HG03432 (cell line): ENCODE measurements around the gene KATNB1.
"Not testable (repeated sequence)": the region's sequence is repeated elsewhere in the genome, so short reads cannot be mapped to it uniquely, and the experiment has no call there.

Experiments used
- ATAC-seq: cut with Tn5 transposase; IDR thresholded peaks from one replicate; pipeline ENCODE4 v1.9.1; 2021; ENCODE audit warnings: mild to moderate bottlenecking, moderate library complexity; ENCODE audit not compliant: unreplicated experiment

Gene KATNB1

DNA sequence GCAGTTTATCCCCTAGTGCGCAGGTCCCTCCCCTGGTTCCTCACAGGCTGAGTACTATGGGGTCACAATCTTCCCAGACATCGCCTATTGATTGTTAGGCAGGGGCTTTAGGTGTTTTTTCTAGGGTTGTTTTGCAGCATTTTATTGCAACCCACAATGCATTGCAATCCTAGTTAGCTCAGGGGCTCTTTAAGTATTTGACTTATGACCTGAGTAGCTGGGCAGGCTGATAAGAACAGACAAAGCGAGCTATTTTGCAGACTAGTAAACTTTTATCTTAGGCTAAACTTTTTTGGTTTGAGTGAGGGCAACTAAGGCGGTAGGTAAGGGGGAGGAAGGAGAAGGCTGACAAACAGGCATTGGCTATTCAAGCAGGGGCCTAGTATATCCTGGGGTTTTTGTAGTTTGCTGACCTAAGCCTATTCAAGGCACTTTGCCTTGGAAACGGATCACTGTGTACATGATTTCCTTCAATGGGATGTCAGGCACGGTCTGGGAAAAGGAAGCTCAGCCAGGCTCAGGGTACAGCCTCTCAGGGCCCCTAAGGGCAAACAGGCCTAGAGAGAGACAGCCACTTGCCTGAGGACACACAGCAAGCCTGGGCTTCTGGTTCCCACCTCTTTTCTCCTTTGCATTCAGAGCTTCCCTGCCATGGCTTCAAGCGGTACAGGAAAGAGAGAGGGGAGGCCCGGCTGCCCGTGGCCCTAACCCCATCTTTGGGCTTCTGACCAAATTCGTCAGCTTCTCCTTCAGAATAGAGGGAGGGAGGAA lies 34.6 kb upstream of the KATNB1 start:
- no peak for ATAC-seq

- no peak for ATAC-seq
Measured at GRCh38 chr16:57701759-57702371, 33.7 kb upstream of the KATNB1 start.

DNA sequence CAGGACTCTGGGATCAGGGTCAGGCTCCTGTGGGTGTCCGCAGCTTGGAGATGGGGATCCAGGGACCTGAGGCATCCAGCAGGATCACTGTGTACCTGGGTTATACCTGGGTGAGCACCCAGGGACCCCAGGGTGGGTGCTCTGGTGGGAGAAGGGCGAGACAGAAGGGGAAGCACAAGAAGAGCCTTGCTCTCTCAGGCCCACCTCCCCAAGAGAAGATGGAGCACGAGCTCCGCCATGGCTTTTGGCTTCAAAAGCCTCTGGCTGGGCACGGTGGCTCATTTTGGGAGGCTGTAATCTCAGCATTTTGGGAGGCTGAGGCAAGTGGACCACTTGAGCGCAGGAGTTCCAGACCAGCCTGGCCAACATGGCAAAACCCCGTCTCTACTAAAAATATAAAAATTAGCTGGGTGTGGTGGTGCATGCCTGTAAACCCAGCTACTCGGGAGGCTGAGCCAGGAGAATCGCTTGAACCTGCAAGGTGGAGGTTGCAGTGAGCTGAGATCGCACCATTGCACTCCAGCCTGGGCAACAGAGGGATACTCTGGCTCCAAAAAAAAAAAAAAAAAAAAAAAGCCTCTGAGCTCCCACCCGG lies 32.1 kb upstream of the KATNB1 start:
- no peak for ATAC-seq

GRCh38 chr16:57704011-57704904 lies 31.3 kb upstream of the KATNB1 start:
- no peak for ATAC-seq

- no peak for ATAC-seq
Measured at GRCh38 chr16:57704905-57705852, 30.4 kb upstream of the KATNB1 start.

DNA sequence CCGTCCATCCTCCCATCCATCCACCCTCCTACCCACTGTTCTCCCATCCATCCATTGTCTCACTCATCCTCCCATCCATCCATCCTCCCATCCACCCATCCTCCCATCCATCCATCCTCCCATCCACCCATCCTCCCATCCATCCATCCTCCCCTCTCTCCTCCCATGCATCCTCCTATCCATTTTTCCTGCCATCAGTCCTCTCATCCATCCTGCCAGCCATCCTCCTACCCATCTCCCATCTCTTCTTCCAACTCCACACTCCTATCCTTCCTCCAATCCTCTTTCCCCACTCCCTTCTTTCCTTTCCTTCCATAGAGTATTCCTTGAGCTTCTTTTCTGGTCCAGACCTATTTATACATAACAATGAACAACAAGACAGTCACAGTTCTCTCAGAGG lies 28.9 kb upstream of the KATNB1 start:
- no peak for ATAC-seq

- no peak for ATAC-seq
Measured at GRCh38 chr16:57707331-57707730, 28.2 kb upstream of the KATNB1 start.

DNA sequence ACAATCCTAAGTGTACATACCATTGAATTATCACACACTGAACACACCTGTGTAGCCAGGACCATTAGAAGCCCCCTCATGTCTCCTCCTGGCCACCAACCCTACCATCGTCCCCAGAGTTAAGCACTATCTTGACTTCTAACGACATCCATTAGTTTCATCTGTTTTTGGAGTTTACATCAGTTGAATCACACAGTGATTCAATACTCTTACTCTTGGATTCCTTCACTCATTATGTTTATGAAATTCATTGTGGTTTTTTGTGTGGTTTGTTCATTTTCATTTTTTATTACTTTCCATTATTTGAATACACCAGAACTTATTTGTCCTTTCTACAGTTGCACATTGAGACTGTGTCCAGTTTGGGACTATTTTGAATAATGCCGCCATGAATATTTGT lies 27.4 kb upstream of the KATNB1 start:
- no peak for ATAC-seq

GRCh38 chr16:57709663-57710062 lies 25.9 kb upstream of the KATNB1 start:
- ATAC-seq: no peak

- no peak for ATAC-seq
Measured at GRCh38 chr16:57711346-57711745, 24.2 kb upstream of the KATNB1 start.

DNA sequence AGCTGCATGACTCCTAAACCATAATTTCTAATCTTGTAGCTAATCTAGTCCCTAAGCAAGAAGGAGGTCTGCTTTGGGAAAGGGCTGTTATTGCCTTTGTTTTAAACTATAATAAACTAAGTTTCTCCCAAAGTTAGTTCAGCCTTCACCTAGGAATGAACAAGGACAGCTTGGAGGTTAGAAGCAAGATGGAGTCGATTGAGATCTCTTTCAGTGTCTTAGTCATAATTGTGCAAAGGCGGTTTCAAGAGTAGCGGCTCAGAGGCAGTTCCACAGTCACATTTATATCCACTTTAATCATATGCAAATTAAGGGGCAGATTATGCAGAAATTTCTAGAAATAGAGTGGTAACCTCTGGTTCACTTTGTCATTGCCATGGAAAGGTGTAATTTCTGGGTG lies 23.6 kb upstream of the KATNB1 start:
- no peak for ATAC-seq

GRCh38 chr16:57712569-57712968 lies 23.0 kb upstream of the KATNB1 start:
- not testable (repeated sequence) for ATAC-seq

GRCh38 chr16:57713596-57713995 lies 22.0 kb upstream of the KATNB1 start:
- no peak for ATAC-seq

DNA sequence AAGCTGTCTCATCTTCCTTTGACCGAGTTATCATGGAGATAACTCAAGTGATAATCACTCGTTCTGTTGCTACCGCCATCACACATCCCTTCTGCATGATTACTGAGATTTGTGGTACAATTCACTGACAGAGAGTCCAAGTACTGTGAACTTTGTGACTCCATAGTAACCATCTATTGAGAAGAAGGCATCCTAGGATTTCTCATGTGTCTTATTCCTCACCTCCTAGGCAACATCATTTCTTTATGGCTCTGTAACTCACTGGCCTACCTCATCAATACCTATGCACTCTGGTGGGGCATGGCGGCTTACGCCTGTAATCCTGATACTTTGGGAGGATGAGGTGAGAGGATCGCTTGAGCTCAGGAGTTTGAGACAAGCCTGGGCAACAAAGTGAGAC lies 21.5 kb upstream of the KATNB1 start:
- no peak for ATAC-seq

DNA sequence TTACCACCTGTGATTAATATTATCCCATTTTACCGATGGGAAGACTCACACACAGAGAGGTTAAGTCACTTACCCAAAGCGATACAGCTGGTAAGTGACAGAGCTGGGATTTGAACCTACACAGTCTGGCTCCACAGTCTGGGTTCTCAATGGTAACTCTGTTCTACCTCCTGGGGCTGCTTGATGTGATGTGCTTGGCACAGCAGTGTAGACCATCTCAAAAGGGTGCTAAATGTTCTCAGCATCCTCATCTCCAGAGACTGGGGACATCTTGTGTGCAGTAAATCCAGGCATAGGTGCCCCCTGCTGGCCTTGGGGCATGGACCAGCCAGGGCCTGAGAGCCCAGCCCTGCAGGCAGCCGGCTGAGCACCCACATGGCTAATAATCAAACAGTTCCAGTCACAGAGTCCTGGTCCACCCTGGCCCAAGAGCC lies 15.4 kb upstream of the KATNB1 start:
- ATAC-seq: no peak

- ATAC-seq: peak; percentile 53
Measured at GRCh38 chr16:57721356-57722209, 14.0 kb upstream of the KATNB1 start.

DNA sequence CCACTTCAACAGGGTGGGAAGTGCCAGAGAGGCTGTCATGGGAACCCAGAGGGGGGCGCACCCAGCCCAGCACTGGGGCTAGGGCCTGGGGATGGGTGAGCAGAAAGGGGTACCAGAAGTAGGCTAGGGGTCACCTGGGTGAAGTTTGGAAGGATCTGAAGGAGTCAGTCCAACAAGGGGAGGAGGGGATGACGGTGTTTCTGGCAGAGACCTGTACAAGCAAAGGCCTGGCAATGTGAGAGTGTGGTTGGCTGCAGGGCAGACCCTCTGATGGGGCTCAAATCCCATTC lies 13.4 kb upstream of the KATNB1 start:
- ATAC-seq: no peak

GRCh38 chr16:57722651-57723050 lies 12.9 kb upstream of the KATNB1 start:
- no peak for ATAC-seq

GRCh38 chr16:57723170-57723569 lies 12.4 kb upstream of the KATNB1 start:
- no peak for ATAC-seq
